ENCODE measurements around the gene IBSP.

The IBSP gene

GRCh38 chr4:87799301-87800113 lies at the start of gene IBSP:
TSS of gene IBSP (plus strand) at chr4:87799554. CDS start at chr4:87802362, 2,808 bp downstream.
- DNase-seq: no peak

GRCh38 chr4:87749883-87750282 lies 49.5 kb upstream of the IBSP start:
- no peak for DNase-seq

- DNase-seq: no peak
Observed at GRCh38 chr4:87758270-87758669, 41.1 kb upstream of the IBSP start.

GRCh38 chr4:87762311-87762710 lies 37.0 kb upstream of the IBSP start:
- no peak for DNase-seq

GRCh38 chr4:87781569-87781968 lies 17.8 kb upstream of the IBSP start:
- DNase-seq: no peak

- no peak for DNase-seq
Observed at GRCh38 chr4:87783781-87784180, 15.6 kb upstream of the IBSP start.

GRCh38 chr4:87785731-87786509 lies 13.4 kb upstream of the IBSP start:
- DNase-seq: no peak

- DNase-seq: no peak
Observed at GRCh38 chr4:87802858-87803257, 3.5 kb downstream of the IBSP start.

- DNase-seq: no peak
Observed at GRCh38 chr4:87803421-87803820, 4.1 kb downstream of the IBSP start.

- no peak for DNase-seq
Observed at GRCh38 chr4:87804871-87805270, 5.5 kb downstream of the IBSP start.

GRCh38 chr4:87805971-87806370 lies 6.6 kb downstream of the IBSP start:
- no peak for DNase-seq

GRCh38 chr4:87806520-87806919 lies 7.2 kb downstream of the IBSP start:
- no peak for DNase-seq

- DNase-seq: no peak
Observed at GRCh38 chr4:87807402-87807801, 8.0 kb downstream of the IBSP start.

- DNase-seq: no peak
Observed at GRCh38 chr4:87811977-87812376, 12.6 kb downstream of the IBSP start.

- DNase-seq: no peak
Observed at GRCh38 chr4:87819281-87819919, 20.0 kb downstream of the IBSP start.

- no peak for DNase-seq
Observed at GRCh38 chr4:87823200-87823599, 23.8 kb downstream of the IBSP start.

- no peak for DNase-seq
Observed at GRCh38 chr4:87823724-87824123, 24.4 kb downstream of the IBSP start.

GRCh38 chr4:87824352-87824751 lies 25.0 kb downstream of the IBSP start:
- no peak for DNase-seq

- no peak for DNase-seq
Observed at GRCh38 chr4:87832669-87833068, 33.3 kb downstream of the IBSP start, which contains the start of gene MEPE. TSS of gene MEPE (plus strand) at chr4:87832969. CDS start at chr4:87834715, 1,746 bp downstream.

GRCh38 chr4:87834401-87834800 lies 35.0 kb downstream of the IBSP start:
- no peak for DNase-seq

GRCh38 chr4:87835197-87835596 lies 35.8 kb downstream of the IBSP start:
- DNase-seq: no peak

- DNase-seq: no peak
Observed at GRCh38 chr4:87835743-87836142, 36.4 kb downstream of the IBSP start.

GRCh38 chr4:87838205-87838604 lies 38.9 kb downstream of the IBSP start:
- DNase-seq: no peak

Data from activated CD4-positive, alpha-beta T cell treated with anti-CD3 and anti-CD28 coated beads for 4 hours (primary cell).